HepG2 (cell line): ENCODE measurements around the gene TCEA3. TPM values are rescaled to one million over a fixed set of nuclear protein-coding genes. Genes with fewer than 3 reads are reported as not detected.
A peak's percentile ranks its signal among the peaks of the same experiment; 100 is the strongest.

Experiments
- DR1 ChIP-seq: sonication (generic); formaldehyde crosslinking; IDR thresholded peaks from 2 replicates; pipeline ENCODE4 v1.8.0; 2021; ENCODE audit warnings: mild to moderate bottlenecking, missing genetic modification reagents, inconsistent platforms
- FOXM1 ChIP-seq: sonication (generic); formaldehyde crosslinking; IDR thresholded peaks from 2 replicates; pipeline ENCODE4 v1.5.0; 2020; ENCODE audit warnings: missing genetic modification reagents
- HHEX ChIP-seq: IDR thresholded peaks from 2 replicates; pipeline ENCODE4 v1.6.1; 2016; ENCODE audit warnings: control low read depth
- KDM2A ChIP-seq: sonication (generic); formaldehyde crosslinking; IDR thresholded peaks from 2 replicates; pipeline ENCODE4 v1.4.0; 2020; ENCODE audit warnings: low read depth, missing genetic modification reagents, borderline replicate concordance
- KDM4B ChIP-seq: sonication (generic); formaldehyde crosslinking; IDR thresholded peaks from 2 replicates; pipeline ENCODE4 v1.4.0; 2020; ENCODE audit warnings: missing genetic modification reagents
- KDM5A ChIP-seq: fragments of 200-600 bp; sonication (generic); IDR thresholded peaks from 2 replicates; pipeline ENCODE4 v1.7.0; 2018; ENCODE audit warnings: antibody characterized with exemption, mild to moderate bottlenecking, low read length, borderline replicate concordance
- MAZ ChIP-seq, 2 experiments: sonication (generic) in 1 of 2; formaldehyde crosslinking in 1 of 2; IDR thresholded peaks; 2 replicates each; pipeline versions ENCODE4 v1.5.0 to v1.6.1; 2012 to 2020; ENCODE audit warnings: low read depth in 2 of 2, mild to moderate bottlenecking in 2 of 2, borderline replicate concordance in 1 of 2, improper control_type of control experiment in 1 of 2, low read length in 1 of 2, missing genetic modification reagents in 1 of 2, moderate library complexity in 1 of 2
- MLLT10 ChIP-seq: sonication (generic); formaldehyde crosslinking; IDR thresholded peaks from 2 replicates; pipeline ENCODE4 v1.4.0; 2020; ENCODE audit warnings: missing genetic modification reagents
- MXI1 ChIP-seq: IDR thresholded peaks from 3 replicates; pipeline ENCODE4 v1.6.1; 2012; ENCODE audit warnings: low read depth, low read length, inconsistent platforms, borderline replicate concordance
- REPIN1 ChIP-seq: sonication (generic); formaldehyde crosslinking; IDR thresholded peaks from 2 replicates; pipeline ENCODE4 v1.8.0; 2022; ENCODE audit warnings: missing genetic modification reagents, low read depth, mild to moderate bottlenecking, borderline replicate concordance
- RXRB ChIP-seq: IDR thresholded peaks from 2 replicates; pipeline ENCODE4 v1.6.1; 2016; ENCODE audit warnings: borderline replicate concordance, missing genetic modification reagents, missing compliant biosample characterization
- SNRNP70 ChIP-seq: fragments of 200-400 bp; formaldehyde crosslinking; IDR thresholded peaks from 2 replicates; pipeline ENCODE4 v1.6.1; 2017; ENCODE audit warnings: mild to moderate bottlenecking, low read depth, low read length, moderate library complexity
- THYN1 ChIP-seq: sonication (generic); formaldehyde crosslinking; IDR thresholded peaks from 2 replicates; pipeline ENCODE4 v1.8.1; 2023; ENCODE audit warnings: low read depth, mild to moderate bottlenecking, moderate library complexity, missing genetic modification reagents, borderline replicate concordance
- ZBTB20 ChIP-seq: sonication (generic); formaldehyde crosslinking; IDR thresholded peaks from 2 replicates; pipeline ENCODE4 v1.8.1; 2023; ENCODE audit warnings: missing genetic modification reagents, low read depth, mild to moderate bottlenecking, borderline replicate concordance
- ZBTB33 ChIP-seq: sonication (generic); formaldehyde crosslinking; IDR thresholded peaks from 2 replicates; pipeline ENCODE4 v1.4.0; 2020; ENCODE audit warnings: missing genetic modification reagents
- ZFP91 ChIP-seq: sonication (generic); formaldehyde crosslinking; IDR thresholded peaks from 2 replicates; pipeline ENCODE4 v1.9.0; 2022; ENCODE audit warnings: missing genetic modification reagents, mild to moderate bottlenecking, borderline replicate concordance
- ZNF180 ChIP-seq: sonication (generic); formaldehyde crosslinking; IDR thresholded peaks from 2 replicates; pipeline ENCODE4 v1.4.0; 2020; ENCODE audit warnings: low read depth, missing genetic modification reagents, borderline replicate concordance
- ZNF205 ChIP-seq: IDR thresholded peaks from 2 replicates; pipeline ENCODE4 v1.6.1; 2018; ENCODE audit warnings: missing biosample characterization, missing genetic modification reagents
- ZNF24 ChIP-seq: fragments of 450-650 bp; IDR thresholded peaks from 2 replicates; pipeline ENCODE4 v1.6.1; 2017; ENCODE audit warnings: antibody characterized with exemption, mild to moderate bottlenecking
- ZNF468 ChIP-seq: sonication (generic); formaldehyde crosslinking; IDR thresholded peaks from 2 replicates; pipeline ENCODE4 v1.8.0; 2022; ENCODE audit warnings: mild to moderate bottlenecking, moderate library complexity, missing genetic modification reagents
- ZNF629 ChIP-seq: sonication (generic); formaldehyde crosslinking; conservative IDR thresholded peaks from 2 replicates; pipeline ENCODE4 v1.5.0; 2020; ENCODE audit warnings: missing genetic modification reagents
- ZNF780A ChIP-seq: sonication (generic); formaldehyde crosslinking; IDR thresholded peaks from 2 replicates; pipeline ENCODE4 v1.8.0; 2022; ENCODE audit warnings: mild to moderate bottlenecking, missing genetic modification reagents, moderate library complexity
- ZNF790 ChIP-seq: sonication (generic); formaldehyde crosslinking; IDR thresholded peaks from 2 replicates; pipeline ENCODE4 v1.8.0; 2022; ENCODE audit warnings: missing genetic modification reagents, mild to moderate bottlenecking, borderline replicate concordance
- polyA plus RNA-seq, 8 experiments: library from polyadenylated mRNA; depleted of rRNA in 3 of 8; stranded (reverse) in 7 of 8; unstranded in 1 of 8; fragments of >200 nt; fragmentation: Illumina TruSeq in 4 of 8; extraction: Trizol in 4 of 8; gene quantifications; 2 replicates each; pipeline versions ENCODE4 v1.2.1 to v1.2.3, GENCODE V29; 2011 to 2016; ENCODE audit warnings: low read depth in 4 of 8, missing spikeins in 1 of 8, mixed read lengths in 1 of 8; ENCODE audit not compliant: insufficient read depth in 1 of 8
- total RNA-seq, 5 experiments: library from RNA; depleted of rRNA; stranded (reverse); fragments of >200 nt; fragmentation: Illumina TruSeq; extraction: Trizol; gene quantifications; 2 replicates each; pipeline ENCODE4 v1.2.3, GENCODE V29; 2016; ENCODE audit warnings: low read depth in 1 of 5

The TCEA3 gene
- total and polyA plus RNA-seq, 2 of the 13 experiments (the other 11 are each of a cell fraction or from before 2014, with no cell fraction given) = 55.5 to 84.6 TPM

- TF ChIP-seq ZFP91 (CRISPR knock-in tag) (peak; percentile 41), ZNF205 (0 out of 2 replicates have a peak, but pooled peaks have one; percentile 57), ZNF468 (CRISPR knock-in tag) (peak; percentile 8; the same call in 1 of the 2 replicates), DR1 (CRISPR knock-in tag) (0 out of 2 replicates have a peak, but pooled peaks have one; percentile 62), KDM2A (CRISPR knock-in tag) (peak; percentile 39; the same call in 1 of the 2 replicates), MXI1 (peak; percentile 68; the same call in 2 of the 3 replicates), ZBTB33 (CRISPR knock-in tag) (no peak), MLLT10 (CRISPR knock-in tag) (no peak), ZNF629 (CRISPR knock-in tag) (peak; percentile 19; the same call in 1 of the 2 replicates), FOXM1 (no peak), ZNF790 (CRISPR knock-in tag) (no peak), THYN1 (CRISPR knock-in tag) (no peak), ZNF780A (no peak), MAZ (IDR thresholded peaks at IDR 0.05; ENCODE audit: borderline replicate concordance, low read depth, low read length) (peak; percentile 41; the same call in 1 of the 2 replicates), MAZ (CRISPR knock-in tag; IDR thresholded peaks at IDR 0.05; ENCODE audit: low read depth) (peak; percentile 43), SNRNP70 (no peak), REPIN1 (CRISPR knock-in tag) (peak; percentile 69; the same call in 1 of the 2 replicates), ZNF24 (no peak), ZNF180 (CRISPR knock-in tag) (no peak), RXRB (peak; percentile 56), KDM4B (CRISPR knock-in tag) (no peak), ZBTB20 (CRISPR knock-in tag) (no peak), HHEX (CRISPR knock-in tag) (no peak), KDM5A (no peak; the same call in 1 of the 2 replicates)
These were observed 894 bp downstream of the TCEA3 start (continued) for GRCh38 chr1:23423415-23424292.
